BJ (cell line): Measurements from ENCODE around the gene CYP2S1. TPM values are rescaled to one million over a fixed set of nuclear protein-coding genes. Genes with fewer than 3 reads are reported as not detected.

Experiments used
- CTCF ChIA-PET: fragments of 350-600 bp; formaldehyde crosslinking; extraction: SDS; loops from one replicate; lab custom pipeline; 2021; ENCODE audit warnings: antibody characterized with exemption, inconsistent platforms; lab: Yijun Ruan, JAX
- POLR2A ChIA-PET: fragments of 300-600 bp; sonication (Branson Sonifier 250); formaldehyde crosslinking; extraction: SDS; loops from one replicate; lab custom pipeline; 2021; ENCODE audit warnings: antibody characterized with exemption; lab: Charles Lee
- DNase-seq: peaks from one replicate; pipeline ENCODE4 v3.0.0-alpha.2; 2011; ENCODE audit warnings: low read depth
- H3K27me3 ChIP-seq: 2 replicates; pipeline ENCODE4 v1.6.0; 2011; ENCODE audit warnings: low read length; ENCODE audit not compliant: control insufficient read depth, insufficient read depth
- H3K36me3 ChIP-seq: 2 replicates; pipeline ENCODE4 v1.5.1; 2011; ENCODE audit warnings: low read length; ENCODE audit not compliant: control insufficient read depth, insufficient read depth
- H3K4me3 ChIP-seq: 2 replicates; pipeline ENCODE4 v1.5.1; 2011; ENCODE audit warnings: low read depth, mild to moderate bottlenecking, control low read depth, low read length
- polyA plus RNA-seq: library from polyadenylated mRNA; depleted of rRNA; stranded (reverse); fragments of >200 nt; gene quantifications from 2 replicates; pipeline ENCODE4 v1.2.3, GENCODE V29; 2011
- TF ChIP-seq, protein P1 (sequence below): IDR thresholded peaks from 2 replicates; pipeline ENCODE4 v1.5.1; 2011; ENCODE audit warnings: low read depth, mild to moderate bottlenecking, control low read depth, inconsistent platforms, low read length, moderate library complexity; ENCODE audit not compliant: insufficient read depth

Gene CYP2S1
- polyA plus RNA-seq, 1 experiment = 0.27 TPM

DNA sequence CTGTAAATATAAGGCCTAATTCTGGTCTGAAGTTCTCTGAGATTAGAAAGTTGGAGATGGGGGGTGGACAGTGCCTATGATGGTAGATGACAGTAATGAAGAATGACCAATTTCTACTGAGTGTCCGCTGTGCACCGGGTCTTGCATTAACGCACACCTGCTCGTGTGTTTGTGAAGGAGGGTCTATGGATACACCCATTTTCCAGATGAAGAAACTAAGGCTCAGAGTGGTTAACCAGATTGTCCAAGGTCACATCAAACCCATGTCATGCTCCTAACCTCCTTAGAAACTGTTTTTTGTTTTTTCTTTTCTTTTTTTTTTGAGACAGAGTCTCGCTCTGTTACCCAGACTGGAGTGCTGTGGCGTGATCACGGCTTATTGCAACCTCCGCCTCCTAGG lies 39.7 kb downstream of the CYP2S1 start:
- Histone ChIP-seq H3K4me3 (no peak overlapping the region), H3K36me3 (peaks cover 35% of the 10 kb centered on the region), H3K27me3 (no peaks in the 10 kb centered on the region)
- DNase-seq = no peak
- ChIA-PET POLR2A (no interaction called here), CTCF (no interaction called here)
- TF ChIP-seq, protein P1, sequence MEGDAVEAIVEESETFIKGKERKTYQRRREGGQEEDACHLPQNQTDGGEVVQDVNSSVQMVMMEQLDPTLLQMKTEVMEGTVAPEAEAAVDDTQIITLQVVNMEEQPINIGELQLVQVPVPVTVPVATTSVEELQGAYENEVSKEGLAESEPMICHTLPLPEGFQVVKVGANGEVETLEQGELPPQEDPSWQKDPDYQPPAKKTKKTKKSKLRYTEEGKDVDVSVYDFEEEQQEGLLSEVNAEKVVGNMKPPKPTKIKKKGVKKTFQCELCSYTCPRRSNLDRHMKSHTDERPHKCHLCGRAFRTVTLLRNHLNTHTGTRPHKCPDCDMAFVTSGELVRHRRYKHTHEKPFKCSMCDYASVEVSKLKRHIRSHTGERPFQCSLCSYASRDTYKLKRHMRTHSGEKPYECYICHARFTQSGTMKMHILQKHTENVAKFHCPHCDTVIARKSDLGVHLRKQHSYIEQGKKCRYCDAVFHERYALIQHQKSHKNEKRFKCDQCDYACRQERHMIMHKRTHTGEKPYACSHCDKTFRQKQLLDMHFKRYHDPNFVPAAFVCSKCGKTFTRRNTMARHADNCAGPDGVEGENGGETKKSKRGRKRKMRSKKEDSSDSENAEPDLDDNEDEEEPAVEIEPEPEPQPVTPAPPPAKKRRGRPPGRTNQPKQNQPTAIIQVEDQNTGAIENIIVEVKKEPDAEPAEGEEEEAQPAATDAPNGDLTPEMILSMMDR = no peak

DNA sequence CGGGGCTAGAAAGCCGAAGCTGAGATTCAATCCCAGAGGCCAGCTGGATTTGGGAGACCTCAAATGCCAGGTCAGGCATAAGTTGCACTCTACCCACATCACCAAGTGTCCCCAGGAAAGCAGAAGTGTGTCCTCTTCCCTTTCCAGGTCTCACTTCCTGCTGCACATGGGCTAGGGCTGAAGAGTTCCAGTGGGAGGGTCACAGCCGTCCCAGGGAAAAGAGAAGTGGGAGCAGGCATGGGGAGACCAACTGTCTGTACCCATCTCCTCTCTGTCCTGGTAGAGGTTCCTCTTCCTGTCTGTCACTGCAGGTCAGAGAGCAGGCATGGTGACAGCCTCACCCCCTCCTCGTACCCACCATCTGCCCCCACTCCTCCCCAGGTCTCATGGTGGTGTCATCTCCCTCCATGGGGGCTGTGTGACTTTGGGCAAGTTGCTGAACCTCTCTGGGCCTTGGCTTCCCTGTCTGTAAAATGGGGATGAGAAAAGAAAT lies 40.8 kb downstream of the CYP2S1 start:
- H3K27me3 ChIP-seq = no peaks in the 10 kb centered on the region
- POLR2A ChIA-PET = interaction anchor here (0.6 kb wide), 1 partner anchor 435 kb away, joined by 3 read pairs; the partner anchor contains the start of gene EGLN2
- peaks cover 45% of the 10 kb centered on the region for H3K36me3 ChIP-seq
- TF ChIP-seq, protein P1 = no peak
- CTCF ChIA-PET = no interaction called here
- H3K4me3 ChIP-seq = no peak overlapping the region
- DNase-seq = no peak

DNA sequence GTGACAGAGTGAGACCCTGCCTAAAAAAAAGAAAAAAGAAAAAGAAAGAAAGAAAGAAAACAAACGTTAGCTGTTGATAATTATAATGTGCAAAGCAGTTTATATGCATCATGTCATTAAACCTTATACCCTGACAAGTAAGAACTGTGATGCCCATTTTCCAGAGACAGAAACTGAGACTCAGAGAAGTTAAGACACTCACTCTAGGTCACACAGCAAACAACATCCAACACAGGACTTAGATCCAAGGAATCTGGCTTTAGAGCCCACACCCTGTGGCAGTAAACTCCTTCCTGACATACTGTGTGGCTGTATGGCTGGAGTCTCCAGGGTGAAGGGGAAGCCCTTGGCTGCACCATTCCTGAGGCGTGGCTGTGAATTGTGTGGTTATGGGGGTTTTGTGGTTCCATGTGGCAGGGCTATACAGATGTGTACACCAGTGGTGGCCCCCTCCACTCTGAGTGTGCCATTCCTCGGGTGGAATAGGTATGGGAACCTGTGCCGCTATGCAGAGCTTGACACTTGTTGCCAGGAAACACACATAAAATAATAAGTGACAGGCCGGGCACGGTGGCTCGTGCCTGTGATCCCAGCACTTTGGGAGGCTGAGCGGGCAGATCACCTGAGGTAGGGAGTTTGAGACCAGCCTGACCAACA lies 41.6 kb downstream of the CYP2S1 start:
- no peak overlapping the region for H3K4me3 ChIP-seq
- POLR2A ChIA-PET = no interaction called here
- H3K27me3 ChIP-seq = no peaks in the 10 kb centered on the region
- no peak for DNase-seq
- CTCF ChIA-PET = no interaction called here
- peaks cover 54% of the 10 kb centered on the region for H3K36me3 ChIP-seq
- TF ChIP-seq, protein P1 = no peak

DNA sequence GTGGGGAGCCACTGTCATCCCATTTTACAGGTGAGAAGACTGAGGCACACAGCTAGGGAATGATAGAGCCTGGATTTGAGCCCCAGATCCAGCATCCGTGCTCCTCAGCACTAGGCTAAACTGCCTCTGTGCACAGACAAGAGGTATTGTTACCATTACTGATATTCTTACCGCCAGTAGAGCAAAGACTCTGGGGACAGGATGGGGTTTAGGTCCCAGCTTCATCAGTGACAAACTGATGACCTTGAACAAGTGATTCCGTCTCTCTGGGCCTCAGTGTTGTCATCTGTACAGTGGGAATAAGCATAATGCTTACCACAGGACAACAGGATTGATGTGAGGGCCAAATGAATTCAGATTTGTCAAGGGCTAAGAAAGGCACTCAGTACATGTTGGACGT lies 42.5 kb downstream of the CYP2S1 start:
- ChIA-PET CTCF (no interaction called here), POLR2A (no interaction called here)
- Histone ChIP-seq H3K36me3 (peaks cover 57% of the 10 kb centered on the region), H3K27me3 (no peaks in the 10 kb centered on the region), H3K4me3 (no peak overlapping the region)
- DNase-seq = no peak
- TF ChIP-seq, protein P1 = no peak

DNA sequence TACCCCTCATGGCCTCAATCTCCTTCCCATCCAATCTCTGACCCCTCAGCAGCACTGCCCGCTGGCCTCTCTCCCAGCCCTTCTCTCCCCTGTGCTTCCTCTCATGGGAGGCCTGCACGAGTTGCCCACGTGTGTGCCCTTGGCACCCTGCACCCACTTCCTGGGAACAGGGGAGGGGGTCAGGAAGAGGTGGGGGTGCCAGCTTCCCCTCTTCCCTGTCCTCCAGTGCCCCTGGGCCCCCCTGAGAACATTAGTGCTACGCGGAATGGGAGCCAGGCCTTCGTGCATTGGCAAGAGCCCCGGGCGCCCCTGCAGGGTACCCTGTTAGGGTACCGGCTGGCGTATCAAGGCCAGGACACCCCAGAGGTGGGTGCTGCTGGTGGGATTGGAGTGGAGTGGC lies 45.2 kb downstream of the CYP2S1 start:
- H3K4me3 ChIP-seq = no peak overlapping the region
- ChIA-PET POLR2A (no interaction called here), CTCF (no interaction called here)
- no peaks in the 10 kb centered on the region for H3K27me3 ChIP-seq
- TF ChIP-seq, protein P1 = no peak
- no peak for DNase-seq
- peaks cover 65% of the 10 kb centered on the region for H3K36me3 ChIP-seq
